Measurements from ENCODE around the gene TMEM39A.

Gene TMEM39A

GRCh38 chr3:119405315-119405714 lies 58.1 kb downstream of the TMEM39A start:
- TF ChIP-seq RAD21 (IDR thresholded peaks at IDR 0.05; ENCODE audit: low read depth), result no peak
- no peak for TF ChIP-seq CREB1 (IDR thresholded peaks at IDR 0.05; ENCODE audit: low read depth)
- TF ChIP-seq TEAD4 (IDR thresholded peaks at IDR 0.05), result no peak
- no peak for TF ChIP-seq ZBTB7A (IDR thresholded peaks at IDR 0.05; ENCODE audit: low read depth)
- TF ChIP-seq, protein P1, sequence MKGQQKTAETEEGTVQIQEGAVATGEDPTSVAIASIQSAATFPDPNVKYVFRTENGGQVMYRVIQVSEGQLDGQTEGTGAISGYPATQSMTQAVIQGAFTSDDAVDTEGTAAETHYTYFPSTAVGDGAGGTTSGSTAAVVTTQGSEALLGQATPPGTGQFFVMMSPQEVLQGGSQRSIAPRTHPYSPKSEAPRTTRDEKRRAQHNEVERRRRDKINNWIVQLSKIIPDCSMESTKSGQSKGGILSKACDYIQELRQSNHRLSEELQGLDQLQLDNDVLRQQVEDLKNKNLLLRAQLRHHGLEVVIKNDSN (IDR thresholded peaks at IDR 0.05), result no peak
- TF ChIP-seq, protein P2, sequence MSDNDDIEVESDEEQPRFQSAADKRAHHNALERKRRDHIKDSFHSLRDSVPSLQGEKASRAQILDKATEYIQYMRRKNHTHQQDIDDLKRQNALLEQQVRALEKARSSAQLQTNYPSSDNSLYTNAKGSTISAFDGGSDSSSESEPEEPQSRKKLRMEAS (IDR thresholded peaks at IDR 0.05), result no peak
- no peak for TF ChIP-seq TCF12 (IDR thresholded peaks at IDR 0.05; ENCODE audit: low read depth)
- TF ChIP-seq NFIC (IDR thresholded peaks at IDR 0.05), result no peak

DNA sequence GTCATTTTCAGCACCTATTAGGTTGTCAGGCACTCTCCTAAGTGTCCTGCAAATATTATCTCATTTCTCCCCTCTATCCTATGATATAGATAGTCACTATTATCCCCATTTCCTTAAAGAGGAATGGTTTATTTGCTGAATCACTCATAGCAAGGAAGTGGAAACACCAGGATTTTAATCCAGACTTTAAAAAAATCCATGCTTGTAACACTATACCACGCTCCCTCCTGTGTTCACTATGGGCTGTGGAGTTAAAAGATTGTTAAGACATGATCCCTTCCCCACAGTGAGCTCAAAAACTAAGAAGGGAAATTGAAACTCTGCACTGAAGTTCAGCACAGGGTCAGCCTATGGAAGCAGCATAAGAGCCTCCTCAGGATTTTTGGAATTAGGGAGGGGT lies 60.2 kb downstream of the TMEM39A start:
- TF ChIP-seq RAD21 (IDR thresholded peaks at IDR 0.05; ENCODE audit: low read depth) (no peak), YY1 (IDR thresholded peaks at IDR 0.05; ENCODE audit: low read depth) (no peak), CREB1 (IDR thresholded peaks at IDR 0.05; ENCODE audit: low read depth) (no peak), TAF1 (IDR thresholded peaks at IDR 0.05; ENCODE audit: low read depth) (no peak), ZBTB7A (IDR thresholded peaks at IDR 0.05; ENCODE audit: low read depth) (no peak)
- TF ChIP-seq, protein P2 (IDR thresholded peaks at IDR 0.05), result no peak

DNA sequence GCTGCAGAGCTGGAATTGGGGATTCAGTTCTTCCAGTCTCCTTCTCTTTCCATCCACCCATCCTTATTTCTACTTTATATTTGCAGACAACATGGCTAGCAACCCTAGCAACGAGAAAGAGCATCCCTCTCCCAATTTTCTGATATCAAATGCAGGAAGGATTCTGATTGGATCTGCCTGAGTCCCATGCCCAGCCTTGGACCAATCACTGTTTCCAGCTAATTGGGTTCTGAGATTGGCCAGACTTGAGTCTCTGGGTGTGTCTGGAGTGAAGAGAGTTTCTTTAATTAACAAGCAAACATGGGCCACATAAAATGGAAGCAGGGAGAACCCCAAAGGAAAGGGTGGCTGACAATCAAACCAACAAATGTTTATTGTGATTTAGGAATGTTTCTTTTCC lies 60.6 kb downstream of the TMEM39A start:
- TF ChIP-seq, protein P1 (IDR thresholded peaks at IDR 0.05), result no peak
- TF ChIP-seq TCF12 (IDR thresholded peaks at IDR 0.05; ENCODE audit: low read depth), result no peak

DNA sequence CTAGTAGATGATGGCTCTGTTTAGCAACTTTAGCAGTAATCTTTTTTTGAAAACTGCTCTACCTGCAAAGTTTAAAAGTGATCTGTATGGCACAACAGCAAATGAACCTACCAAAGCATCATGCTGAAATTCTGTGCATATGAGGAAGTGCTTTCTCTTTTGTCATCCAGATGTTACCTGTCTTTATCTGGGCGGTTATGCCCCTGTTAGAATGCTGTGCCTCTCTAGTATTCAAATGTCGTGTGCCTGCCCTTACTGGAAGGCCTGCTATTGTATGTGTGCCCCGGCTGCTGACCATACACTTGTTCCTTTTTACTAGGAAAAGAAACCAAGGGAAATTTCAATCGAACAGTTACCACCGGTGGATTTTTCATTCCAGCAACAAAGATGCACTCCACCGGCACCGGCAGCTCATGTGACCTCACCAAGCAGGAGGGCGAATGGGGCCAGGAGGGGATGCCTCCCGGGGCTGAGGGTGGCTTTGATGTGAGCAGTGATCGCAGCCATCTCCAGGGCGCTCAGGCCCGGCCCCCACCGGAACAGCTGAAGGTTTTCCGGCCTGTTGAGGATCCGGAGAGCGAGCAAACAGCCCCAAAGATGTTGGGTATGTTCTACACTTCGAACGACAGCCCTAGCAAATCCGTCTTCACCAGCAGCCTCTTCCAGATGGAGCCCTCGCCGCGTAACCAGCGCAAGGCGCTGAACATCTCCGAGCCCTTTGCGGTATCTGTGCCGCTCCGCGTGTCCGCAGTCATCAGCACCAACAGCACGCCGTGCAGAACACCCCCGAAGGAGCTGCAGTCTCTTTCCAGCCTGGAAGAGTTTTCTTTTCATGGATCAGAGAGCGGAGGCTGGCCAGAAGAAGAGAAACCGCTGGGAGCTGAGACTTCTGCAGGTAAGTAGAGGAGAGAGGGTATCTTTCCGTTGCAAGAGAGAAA lies 61.6 kb downstream of the TMEM39A start:
- TF ChIP-seq, protein P2 (IDR thresholded peaks at IDR 0.05), result no peak
- TF ChIP-seq CREB1 (IDR thresholded peaks at IDR 0.05; ENCODE audit: low read depth) (no peak), YY1 (IDR thresholded peaks at IDR 0.05; ENCODE audit: low read depth) (no peak), ZBTB7A (IDR thresholded peaks at IDR 0.05; ENCODE audit: low read depth) (no peak), CEBPB (IDR thresholded peaks at IDR 0.05) (no peak), NFIC (IDR thresholded peaks at IDR 0.05) (no peak), TAF1 (IDR thresholded peaks at IDR 0.05; ENCODE audit: low read depth) (no peak), TCF12 (IDR thresholded peaks at IDR 0.05; ENCODE audit: low read depth) (no peak), EP300 (IDR thresholded peaks at IDR 0.05; ENCODE audit: borderline replicate concordance) (no peak), TEAD4 (IDR thresholded peaks at IDR 0.05) (no peak), EGR1 (IDR thresholded peaks at IDR 0.05) (no peak), RAD21 (IDR thresholded peaks at IDR 0.05; ENCODE audit: low read depth) (no peak)
- TF ChIP-seq, protein P3, sequence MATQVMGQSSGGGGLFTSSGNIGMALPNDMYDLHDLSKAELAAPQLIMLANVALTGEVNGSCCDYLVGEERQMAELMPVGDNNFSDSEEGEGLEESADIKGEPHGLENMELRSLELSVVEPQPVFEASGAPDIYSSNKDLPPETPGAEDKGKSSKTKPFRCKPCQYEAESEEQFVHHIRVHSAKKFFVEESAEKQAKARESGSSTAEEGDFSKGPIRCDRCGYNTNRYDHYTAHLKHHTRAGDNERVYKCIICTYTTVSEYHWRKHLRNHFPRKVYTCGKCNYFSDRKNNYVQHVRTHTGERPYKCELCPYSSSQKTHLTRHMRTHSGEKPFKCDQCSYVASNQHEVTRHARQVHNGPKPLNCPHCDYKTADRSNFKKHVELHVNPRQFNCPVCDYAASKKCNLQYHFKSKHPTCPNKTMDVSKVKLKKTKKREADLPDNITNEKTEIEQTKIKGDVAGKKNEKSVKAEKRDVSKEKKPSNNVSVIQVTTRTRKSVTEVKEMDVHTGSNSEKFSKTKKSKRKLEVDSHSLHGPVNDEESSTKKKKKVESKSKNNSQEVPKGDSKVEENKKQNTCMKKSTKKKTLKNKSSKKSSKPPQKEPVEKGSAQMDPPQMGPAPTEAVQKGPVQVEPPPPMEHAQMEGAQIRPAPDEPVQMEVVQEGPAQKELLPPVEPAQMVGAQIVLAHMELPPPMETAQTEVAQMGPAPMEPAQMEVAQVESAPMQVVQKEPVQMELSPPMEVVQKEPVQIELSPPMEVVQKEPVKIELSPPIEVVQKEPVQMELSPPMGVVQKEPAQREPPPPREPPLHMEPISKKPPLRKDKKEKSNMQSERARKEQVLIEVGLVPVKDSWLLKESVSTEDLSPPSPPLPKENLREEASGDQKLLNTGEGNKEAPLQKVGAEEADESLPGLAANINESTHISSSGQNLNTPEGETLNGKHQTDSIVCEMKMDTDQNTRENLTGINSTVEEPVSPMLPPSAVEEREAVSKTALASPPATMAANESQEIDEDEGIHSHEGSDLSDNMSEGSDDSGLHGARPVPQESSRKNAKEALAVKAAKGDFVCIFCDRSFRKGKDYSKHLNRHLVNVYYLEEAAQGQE (IDR thresholded peaks at IDR 0.05; ENCODE audit: low read depth), result no peak

- TF ChIP-seq TAF1 (IDR thresholded peaks at IDR 0.05; ENCODE audit: low read depth) (no peak), CEBPB (IDR thresholded peaks at IDR 0.05) (no peak), EP300 (IDR thresholded peaks at IDR 0.05; ENCODE audit: borderline replicate concordance) (no peak), EGR1 (IDR thresholded peaks at IDR 0.05) (no peak)
- TF ChIP-seq, protein P2 (IDR thresholded peaks at IDR 0.05), result no peak
- TF ChIP-seq, protein P1 (IDR thresholded peaks at IDR 0.05), result no peak
- TF ChIP-seq, protein P3 (IDR thresholded peaks at IDR 0.05; ENCODE audit: low read depth), result no peak
Observed at GRCh38 chr3:119401069-119401468, 62.3 kb downstream of the TMEM39A start.
